GM21381 (cell line): ENCODE data around the gene ZNF775.
"Not testable (repeated sequence)": the region's sequence is repeated elsewhere in the genome, so short reads cannot be mapped to it uniquely, and the experiment has no call there.

Experiments used
- ATAC-seq: cut with Tn5 transposase; IDR thresholded peaks from one replicate; pipeline ENCODE4 v1.9.1; 2021; ENCODE audit warnings: mild to moderate bottlenecking, moderate library complexity; ENCODE audit not compliant: unreplicated experiment

ZNF775 gene

DNA sequence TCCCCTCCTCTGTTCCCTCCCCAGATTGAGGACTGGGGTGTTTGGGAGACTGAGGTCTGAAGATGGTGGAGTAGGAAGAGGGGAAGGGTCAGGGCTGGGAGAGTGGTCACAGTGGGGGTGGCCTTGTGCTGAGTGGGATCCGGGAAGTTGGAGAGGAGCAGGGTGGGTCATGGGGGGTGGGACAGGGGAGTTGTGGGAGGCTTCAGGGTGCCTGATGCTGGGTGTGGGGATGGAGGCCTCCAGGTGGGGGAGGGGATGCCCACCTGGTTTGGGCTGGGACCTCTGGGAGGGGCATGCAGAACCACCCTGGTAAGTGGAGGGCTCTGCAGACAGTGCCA, 2.6 kb downstream of the ZNF775 start:
- no peak for ATAC-seq

GRCh38 chr7:150382123-150382843, 3.2 kb downstream of the ZNF775 start:
- ATAC-seq: no peak

DNA sequence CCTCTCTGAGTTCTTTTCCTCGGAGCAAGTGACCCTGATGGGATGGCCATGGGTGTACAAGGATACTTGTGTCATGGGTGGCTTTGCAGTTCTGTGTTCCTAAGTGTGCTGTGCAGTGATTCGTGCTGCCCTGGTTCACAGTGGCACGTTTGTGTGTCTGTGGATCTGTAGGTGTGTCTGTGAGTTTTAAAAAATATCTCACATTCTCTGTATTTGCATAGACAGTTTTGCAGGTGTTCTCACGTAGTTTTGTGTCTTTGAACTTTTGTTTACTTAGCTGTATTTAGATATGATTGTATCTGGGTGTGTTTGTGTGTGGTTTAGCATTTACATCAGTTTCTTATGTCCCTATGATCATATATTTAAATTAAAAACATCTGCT, 3.7 kb downstream of the ZNF775 start:
- ATAC-seq: no peak

DNA sequence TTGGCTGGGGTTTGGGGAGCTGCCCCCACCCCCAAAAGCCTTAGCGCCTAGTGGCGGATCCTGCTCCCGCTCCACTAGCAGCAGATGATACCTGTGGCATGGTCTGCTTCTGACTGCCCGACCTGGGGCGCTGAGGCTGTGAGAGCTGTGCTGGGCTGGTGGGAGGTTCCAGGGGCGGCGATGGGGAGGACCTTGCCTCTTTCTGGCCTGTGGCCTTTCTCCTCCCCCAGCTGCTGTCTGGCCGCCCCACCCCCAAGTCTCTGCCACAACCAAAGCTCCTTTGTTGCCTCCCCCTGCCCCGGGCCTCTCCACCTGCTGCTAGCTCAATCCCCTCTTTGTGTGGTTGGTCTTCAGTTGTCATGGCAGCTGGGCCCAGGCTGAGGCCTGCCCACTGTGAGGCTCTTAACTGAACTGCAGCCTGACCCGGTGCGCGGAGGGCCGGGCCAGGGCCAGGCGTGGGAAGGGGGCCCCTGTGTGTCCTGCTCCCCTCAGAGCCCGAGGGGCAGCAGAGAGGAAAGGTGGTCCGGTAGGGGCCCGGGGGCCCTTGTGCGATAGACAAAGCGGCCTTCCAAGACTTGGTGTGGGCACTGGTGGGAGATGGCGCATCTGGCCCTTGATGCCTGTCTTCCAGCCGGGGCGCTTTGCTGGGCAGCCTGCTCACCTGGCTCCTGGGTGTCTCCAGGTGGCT, 4.7 kb downstream of the ZNF775 start:
- ATAC-seq: no peak

DNA sequence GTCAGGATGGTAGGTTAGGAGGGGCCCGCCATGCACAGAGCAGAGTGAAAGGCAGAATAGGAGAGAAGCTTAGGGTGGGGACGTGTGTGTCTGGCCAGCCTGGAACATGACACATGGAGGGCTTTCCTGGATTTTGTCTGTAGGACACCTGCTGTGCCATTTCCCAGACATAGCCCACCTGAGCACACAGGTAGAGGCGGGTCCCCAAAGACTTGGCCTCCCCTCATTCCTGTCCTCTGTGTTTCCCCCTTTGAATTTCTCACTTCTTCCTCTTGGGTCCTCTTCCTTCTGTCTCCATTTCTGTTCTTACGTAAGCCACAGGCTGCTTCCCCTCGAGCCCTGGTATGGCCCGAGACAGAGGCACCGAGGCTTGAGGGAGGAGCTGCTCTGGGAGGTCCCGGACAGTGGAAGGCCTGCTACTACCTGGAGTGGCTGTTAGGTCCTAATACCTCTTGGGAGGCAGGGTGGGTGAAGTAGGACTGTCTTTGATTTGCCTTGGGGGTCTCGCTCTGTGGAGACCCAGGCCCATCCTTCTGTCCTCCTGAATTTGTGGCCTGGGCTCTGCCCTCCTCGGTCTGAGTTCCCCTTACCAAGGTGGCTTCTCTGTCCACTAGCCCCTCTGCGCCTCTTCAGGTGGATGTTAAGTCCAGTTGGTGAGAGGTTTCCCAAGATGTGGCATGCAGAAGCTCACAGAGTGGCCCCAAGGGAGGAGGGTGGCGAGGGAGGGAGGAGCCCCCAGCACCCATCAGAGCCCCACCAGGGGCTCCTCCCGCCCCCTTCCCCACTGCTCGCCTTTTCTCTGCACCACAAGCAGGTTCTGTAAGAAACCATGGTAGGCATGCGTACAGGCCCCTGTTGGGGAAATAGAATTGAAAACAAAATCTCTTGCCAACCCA, 5.5 kb downstream of the ZNF775 start:
- no peak for ATAC-seq

- no peak for ATAC-seq
These were observed 6.2 kb downstream of the ZNF775 start for GRCh38 chr7:150385302-150385723.

DNA sequence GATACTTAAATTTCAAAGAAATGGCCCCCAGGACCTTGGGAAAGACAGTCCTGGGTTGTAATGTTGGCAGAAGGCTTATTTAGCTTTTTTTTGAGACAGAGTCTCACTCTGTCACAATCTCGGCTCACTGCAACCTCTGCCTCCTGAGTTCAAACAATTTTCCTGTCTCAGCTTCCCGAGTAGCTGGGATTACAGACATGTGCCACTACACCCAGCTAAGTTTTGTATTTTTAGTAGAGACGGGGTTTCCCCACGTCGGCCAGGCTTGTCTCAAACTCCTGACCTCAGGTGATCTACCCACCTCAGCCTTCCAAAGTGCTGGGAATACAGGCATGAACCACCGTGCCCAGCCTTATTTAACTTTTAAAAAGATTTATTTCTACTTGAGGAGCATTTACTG, 6.8 kb downstream of the ZNF775 start:
- not testable (repeated sequence) for ATAC-seq

DNA sequence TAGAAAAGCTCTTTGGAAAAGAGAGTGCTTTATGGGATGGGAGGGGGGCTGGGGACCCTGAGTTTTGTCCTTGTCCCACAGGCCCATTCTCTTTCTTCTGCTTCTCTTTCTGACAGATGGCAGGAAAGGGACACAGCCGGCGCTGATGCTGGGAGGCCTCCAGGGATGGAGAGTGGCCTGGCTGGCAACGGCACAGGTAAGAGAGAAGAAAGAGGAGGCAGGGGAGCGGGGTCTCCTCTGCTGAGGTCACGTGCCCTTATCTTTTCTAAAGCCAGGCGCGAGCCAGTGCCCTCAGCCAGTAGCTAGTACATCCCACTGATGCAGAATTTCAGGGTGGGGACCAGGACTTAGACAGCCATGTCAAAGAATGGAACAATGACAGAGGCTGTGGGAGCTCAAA, 9.2 kb downstream of the ZNF775 start:
- no peak for ATAC-seq

GRCh38 chr7:150388709-150389531, 9.8 kb downstream of the ZNF775 start:
- ATAC-seq: no peak

- no peak for ATAC-seq
These were observed 10.3 kb downstream of the ZNF775 start for GRCh38 chr7:150389532-150389816.

GRCh38 chr7:150390205-150390604, 11.1 kb downstream of the ZNF775 start:
- ATAC-seq: no peak

DNA sequence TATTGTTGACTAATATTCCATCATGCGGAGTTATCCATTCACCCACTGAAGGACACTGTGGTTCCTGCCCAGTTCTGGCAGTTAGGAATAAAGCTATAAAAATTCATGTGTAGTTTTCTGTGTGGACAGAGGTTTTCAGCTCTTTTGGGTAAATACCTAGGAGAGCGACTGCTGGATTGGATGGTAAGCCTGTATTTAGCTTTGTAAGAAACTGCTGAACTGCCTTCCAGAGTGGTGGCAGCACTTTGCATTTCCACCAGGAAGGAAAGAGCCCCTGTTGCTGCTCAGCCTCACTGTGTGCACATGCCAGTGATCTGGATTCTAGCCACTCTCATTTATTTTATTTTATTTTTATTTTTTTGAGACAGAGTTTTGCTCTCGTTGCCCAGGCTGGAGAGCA, 14.2 kb downstream of the ZNF775 start:
- no peak for ATAC-seq

GRCh38 chr7:150396426-150396825, 17.3 kb downstream of the ZNF775 start:
- ATAC-seq: no peak

DNA sequence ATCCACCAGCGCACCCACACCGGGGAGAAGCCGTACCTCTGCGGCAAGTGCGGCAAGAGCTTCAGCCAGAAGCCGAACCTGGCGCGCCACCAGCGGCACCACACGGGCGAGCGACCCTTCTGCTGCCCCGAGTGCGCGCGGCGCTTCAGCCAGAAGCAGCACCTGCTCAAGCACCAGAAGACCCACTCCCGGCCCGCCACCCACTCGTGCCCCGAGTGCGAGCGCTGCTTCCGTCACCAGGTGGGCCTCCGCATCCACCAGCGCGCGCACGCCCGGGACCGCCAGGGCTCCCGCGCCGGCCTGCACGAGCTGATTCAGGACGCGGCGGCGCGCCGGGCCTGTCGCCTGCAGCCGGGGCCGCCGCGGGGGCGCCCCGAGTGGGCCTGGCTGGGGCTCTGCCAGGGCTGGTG, 17.7 kb downstream of the ZNF775 start:
- ATAC-seq: no peak

DNA sequence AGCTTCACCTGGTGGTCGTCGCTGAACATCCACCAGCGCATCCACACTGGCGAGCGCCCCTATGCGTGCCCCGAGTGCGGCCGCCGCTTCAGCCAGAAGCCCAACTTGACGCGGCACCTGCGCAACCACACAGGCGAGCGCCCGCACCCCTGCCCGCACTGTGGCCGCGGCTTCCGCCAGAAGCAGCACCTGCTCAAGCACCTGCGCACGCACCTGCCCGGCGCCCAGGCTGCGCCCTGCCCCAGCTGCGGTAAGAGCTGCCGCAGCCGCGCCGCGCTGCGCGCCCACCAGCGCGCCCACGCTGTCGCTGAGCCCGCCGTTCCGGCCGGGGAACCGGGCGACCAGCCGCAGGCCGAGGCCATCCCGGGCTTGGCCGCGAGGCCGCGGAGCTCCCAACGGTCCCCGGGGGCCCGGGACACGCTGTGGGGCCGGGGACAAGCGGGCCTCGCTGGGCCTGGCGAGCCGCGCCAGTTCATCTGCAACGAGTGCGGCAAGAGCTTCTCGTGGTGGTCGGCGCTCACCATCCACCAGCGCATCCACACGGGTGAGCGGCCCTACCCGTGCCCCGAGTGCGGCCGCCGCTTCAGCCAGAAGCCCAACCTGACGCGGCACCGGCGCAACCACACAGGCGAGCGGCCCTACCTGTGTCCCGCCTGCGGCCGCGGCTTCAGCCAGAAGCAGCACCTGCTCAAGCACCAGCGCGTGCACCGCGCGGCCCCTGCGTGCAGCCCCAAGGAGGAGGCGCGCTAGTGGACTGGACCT, 18.4 kb downstream of the ZNF775 start:
- ATAC-seq: no peak

- ATAC-seq: no peak
These were observed 19.2 kb downstream of the ZNF775 start for GRCh38 chr7:150398108-150398964.

- no peak for ATAC-seq
These were observed 19.8 kb downstream of the ZNF775 start for GRCh38 chr7:150398965-150399320.

- no peak for ATAC-seq
These were observed 20.4 kb downstream of the ZNF775 start for GRCh38 chr7:150399421-150400007.
